GM21423 (cell line): Measurements from ENCODE around the gene ACTN3.
"Not testable (repeated sequence)": the region's sequence is repeated elsewhere in the genome, so short reads cannot be mapped to it uniquely, and the experiment has no call there.

Source experiments
- ATAC-seq: cut with Tn5 transposase; IDR thresholded peaks from one replicate; pipeline ENCODE4 v1.9.1; 2021; ENCODE audit warnings: mild to moderate bottlenecking, moderate library complexity; ENCODE audit not compliant: unreplicated experiment

ACTN3 gene

DNA sequence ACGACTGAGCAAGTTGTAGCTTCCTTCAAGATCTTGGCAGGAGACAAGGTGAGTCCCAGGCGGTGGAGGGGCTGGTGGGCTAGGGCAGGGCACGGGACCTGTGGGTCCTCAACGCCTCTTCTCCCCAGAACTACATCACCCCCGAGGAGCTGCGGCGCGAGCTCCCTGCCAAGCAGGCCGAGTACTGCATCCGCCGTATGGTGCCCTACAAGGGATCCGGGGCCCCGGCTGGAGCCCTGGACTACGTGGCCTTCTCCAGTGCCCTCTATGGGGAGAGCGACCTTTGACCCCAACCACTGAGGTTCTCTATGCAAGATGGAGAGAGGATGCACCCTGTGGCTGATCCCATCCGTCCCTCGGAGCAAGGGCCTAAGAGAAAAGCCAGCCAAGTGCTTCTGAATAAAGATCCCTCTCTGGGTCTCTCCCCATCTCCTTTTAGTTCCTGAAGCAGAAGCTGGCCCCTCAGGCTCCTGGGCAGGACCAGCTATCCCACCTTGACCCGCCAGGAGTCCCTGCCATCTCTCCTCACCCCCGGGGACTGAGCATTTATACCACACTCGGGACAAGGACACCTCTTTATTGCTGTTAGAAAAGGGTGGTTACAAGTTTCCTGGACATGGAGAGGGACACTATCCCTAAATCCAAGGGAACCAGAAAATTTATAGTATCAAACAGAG lies 16.3 kb downstream of the ACTN3 start:
- ATAC-seq, result no peak

DNA sequence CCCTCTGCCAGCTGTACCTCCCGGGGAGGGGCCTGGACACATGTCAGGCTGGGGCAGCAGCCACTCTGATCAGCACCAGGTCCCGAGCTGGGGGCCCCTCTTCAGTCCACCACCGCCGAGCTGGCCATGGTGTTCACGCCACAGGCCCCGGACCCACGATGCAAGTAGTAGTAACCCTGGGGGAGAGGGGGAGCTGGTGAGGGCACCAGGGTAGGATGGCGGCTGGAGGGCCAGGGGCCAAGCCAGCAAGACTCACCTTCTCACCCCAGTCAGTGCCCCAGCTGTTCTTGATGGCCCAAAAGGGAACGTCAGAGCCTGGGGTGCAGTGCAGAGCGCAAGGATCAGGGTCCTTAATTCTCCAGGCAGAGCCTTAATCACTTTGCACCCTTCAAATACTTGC lies 17.1 kb downstream of the ACTN3 start:
- no peak for ATAC-seq

- no peak for ATAC-seq
Measured at GRCh38 chr11:66564538-66564937, 17.8 kb downstream of the ACTN3 start.

GRCh38 chr11:66564984-66565383 lies 18.3 kb downstream of the ACTN3 start:
- ATAC-seq, result no peak

- ATAC-seq, result no peak
Measured at GRCh38 chr11:66566221-66566620, 19.5 kb downstream of the ACTN3 start.

DNA sequence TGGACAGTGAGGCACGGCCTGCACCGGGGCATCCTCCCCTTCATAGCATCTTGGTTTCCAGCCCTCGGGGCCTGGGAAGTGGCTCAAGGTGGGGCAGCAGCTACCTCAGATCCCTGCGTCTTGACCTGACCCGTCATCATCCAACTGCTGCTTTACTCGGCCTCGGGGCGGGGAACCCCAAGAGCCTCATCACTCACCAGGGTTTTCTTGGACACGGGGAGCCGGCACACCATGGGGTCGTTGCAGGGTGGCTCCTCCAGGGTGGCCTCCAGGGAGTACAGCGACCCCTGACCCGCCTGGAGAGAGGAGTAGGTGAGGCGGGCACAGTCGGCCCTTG lies 21.1 kb downstream of the ACTN3 start:
- ATAC-seq, result no peak

GRCh38 chr11:66568124-66568916 lies 21.6 kb downstream of the ACTN3 start, which contains the start of gene CTSF:
TSS of gene CTSF (minus strand) at chr11:66568606. CDS start at chr11:66568486, 120 bp downstream.
- ATAC-seq, result no peak

- ATAC-seq, result no peak
Measured at GRCh38 chr11:66569076-66569475, 22.4 kb downstream of the ACTN3 start.

- no peak for ATAC-seq
Measured at GRCh38 chr11:66570079-66570849, 23.6 kb downstream of the ACTN3 start.

GRCh38 chr11:66570850-66571180 lies 24.1 kb downstream of the ACTN3 start:
- ATAC-seq, result no peak

GRCh38 chr11:66579017-66579606 lies 32.4 kb downstream of the ACTN3 start:
- ATAC-seq, result no peak

DNA sequence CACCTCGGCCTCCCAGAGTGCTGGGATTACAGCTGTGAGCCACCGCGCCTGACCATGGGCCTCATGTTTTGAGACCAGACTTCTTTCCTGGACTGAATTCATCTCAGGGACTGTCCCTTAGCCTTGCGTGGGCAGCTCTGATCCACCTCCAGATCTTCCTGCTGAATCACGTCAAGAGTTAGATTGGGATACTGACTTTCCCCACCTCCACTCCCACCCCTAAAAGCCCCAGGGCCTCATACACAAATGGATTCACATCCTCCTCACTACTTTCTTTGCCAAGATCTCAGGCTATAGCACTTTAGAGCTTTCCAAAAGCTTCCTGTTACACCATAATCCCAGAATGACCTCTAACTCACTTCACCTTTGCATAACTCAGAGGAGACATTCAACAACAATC lies 34.1 kb downstream of the ACTN3 start:
- no peak for ATAC-seq

GRCh38 chr11:66581261-66581660 lies 34.6 kb downstream of the ACTN3 start:
- ATAC-seq, result no peak

GRCh38 chr11:66582565-66583147 lies 36.0 kb downstream of the ACTN3 start:
- not testable (repeated sequence) for ATAC-seq

DNA sequence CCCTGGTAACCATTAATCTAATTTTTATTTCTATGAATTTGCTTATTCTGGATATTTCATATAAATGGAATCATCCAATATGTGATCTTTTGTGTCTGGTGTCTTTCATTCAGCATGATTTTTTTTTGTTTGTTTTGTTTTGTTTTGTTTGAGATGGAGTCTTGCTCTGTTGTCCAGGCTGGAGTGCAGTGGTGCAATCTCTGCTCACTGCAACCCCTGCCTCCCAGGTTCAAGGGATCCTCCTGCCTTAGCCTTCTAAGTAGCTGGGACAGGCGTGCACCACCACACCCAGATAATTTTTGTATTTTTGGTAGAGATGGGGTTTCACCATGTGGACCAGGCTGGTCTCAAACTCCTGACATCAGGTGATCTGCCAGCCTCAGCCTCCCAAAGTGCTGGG lies 38.7 kb downstream of the ACTN3 start:
- ATAC-seq, result not testable (repeated sequence)

DNA sequence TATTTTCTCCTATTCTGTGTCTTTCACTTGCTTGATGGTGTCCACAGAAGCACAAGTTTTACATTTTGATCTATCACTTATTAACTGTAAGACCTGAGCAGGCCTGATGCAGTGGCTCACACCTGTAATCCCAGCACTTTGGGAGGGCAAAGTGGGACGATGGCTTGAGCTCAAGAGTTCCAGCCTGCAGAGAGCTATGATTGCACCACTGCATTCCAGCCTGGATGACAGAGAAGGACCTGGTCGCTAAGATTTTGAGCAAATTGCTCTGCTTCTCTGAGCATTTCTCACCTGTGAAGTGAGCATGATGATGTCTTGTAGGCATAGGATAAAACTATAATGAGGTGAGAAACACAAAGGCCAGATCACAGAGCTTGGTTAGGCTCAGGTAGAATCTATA lies 39.4 kb downstream of the ACTN3 start:
- no peak for ATAC-seq

DNA sequence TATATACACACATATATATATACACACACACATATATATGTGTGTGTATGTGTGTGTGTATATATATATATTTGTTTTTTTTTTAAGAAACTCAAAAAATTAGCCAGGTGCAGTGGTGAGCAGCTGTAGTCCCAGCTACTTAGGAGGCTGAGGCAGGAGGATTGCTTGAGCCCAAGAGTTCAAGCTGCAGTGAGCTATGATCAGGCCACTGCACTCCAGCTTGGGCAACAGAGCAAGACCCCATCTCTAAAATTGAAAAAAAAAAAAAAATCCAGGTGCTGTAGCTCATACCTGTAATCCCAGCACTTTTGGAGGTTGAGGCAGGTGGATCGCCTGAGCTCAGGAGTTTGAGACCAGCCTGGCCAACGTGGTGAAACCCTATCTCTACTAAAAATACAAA lies 42.6 kb downstream of the ACTN3 start:
- not testable (repeated sequence) for ATAC-seq

DNA sequence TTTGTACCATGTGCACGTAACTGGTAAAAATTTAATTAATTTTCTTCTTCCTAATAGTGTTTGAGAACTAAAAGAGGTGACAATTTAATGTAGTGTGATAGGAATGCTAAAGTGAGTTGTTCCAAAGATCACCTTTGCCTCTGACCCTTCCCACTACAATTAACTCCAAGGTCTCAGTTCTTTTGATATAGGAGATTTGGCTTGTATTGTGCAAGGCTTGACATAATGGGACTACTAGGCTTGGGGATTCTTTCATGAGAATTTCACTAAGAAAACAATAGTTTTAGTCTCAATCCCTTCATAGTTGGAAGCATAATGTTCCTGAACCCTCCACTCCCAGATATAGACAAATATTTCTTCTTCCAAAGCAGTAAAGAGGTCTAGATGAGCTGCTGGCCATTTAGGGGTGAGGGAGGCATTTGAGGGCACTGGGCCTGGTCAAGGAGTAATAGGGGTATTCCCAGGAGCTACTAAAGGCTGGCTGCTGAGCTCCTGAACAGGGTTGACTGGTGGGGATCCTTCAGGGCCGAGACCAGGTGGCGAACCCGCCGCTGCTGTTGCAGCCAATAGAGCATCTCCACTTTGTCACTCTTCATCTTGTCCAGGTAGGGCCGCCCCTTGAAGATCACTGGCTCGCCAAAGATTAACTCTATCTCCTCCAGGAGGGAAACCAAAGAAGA lies 43.4 kb downstream of the ACTN3 start:
- ATAC-seq, result no peak

DNA sequence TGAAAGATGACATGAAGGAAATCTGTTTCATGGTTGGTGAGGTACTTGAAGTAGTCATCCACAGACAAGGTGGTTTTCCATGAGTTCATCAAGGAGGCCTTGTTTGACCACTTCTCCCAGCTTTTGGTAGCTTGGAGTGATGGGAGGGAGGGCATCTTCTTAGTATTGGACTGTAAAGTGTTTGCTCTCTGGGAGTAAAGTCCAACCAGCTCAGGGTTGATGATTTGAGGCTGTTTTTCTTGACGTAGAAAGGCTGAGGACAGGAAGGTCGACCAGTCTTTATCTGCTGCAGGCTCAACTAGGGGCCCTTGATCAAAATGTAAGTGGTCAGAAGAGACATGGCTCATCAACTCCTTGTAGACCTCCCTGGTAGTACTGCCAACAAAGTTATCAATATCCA lies 44.5 kb downstream of the ACTN3 start:
- no peak for ATAC-seq

DNA sequence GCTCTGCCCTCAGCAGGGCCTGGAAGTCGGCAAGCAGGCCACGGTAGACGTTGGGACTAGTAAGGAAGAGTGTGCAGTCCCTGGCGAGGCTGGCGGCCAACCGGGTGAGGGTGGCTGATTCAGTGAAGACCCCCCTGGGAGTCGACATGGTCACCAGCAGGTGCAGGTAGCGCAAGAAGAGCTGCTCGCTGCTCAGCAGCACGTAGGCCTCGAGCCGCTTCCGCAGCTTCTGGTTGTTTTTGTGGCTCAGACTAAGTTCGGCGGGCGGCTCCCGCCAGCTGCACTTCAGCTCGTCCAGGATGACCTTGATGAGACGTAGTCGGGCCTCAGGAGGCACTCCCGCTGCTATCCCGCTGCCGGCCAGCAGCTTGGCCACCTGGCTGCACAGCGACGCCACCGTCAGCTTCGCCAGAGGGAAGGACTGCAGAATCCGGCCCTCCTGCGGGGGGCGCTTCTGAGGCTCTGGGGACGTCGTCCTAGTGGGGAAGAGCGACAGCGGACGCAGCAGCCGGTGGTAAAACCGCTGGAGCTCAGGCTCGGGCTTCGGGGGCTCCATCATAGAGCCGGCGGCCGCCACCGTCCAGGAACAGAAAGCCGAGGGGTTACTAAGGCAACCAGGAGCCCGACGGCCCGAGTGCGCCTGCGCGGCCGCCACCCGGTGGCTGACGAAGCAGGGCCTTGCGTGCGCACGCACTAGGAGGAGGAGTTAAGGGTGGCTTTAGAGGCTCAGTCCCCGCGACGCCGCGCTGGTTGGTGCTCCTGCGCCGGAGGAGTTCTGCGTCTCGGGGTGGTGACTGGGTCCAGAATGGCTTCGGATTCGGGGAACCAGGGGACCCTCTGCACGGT lies 46.0 kb downstream of the ACTN3 start, which contains the start of the genes CCDC87 and CCS:
TSS of gene CCDC87 (minus strand) at position 607 of the 846 bp plus-strand sequence. CDS start at position 559, 48 bp downstream.
TSS of gene CCS (plus strand) at position 729 of the 846 bp plus-strand sequence. CDS start at position 806, 77 bp downstream.
- ATAC-seq, result peak; percentile 82
